GM12874 (cell line): ENCODE measurements around the gene BCKDHB.
A peak's percentile ranks its signal among the peaks of the same experiment; 100 is the strongest.

Experiments used
- CTCF ChIP-seq: IDR thresholded peaks from 2 replicates; pipeline ENCODE4 v1.5.1; 2011; ENCODE audit warnings: low read depth, mild to moderate bottlenecking, control low read depth, low read length, moderate library complexity; ENCODE audit not compliant: insufficient read depth

BCKDHB gene

GRCh38 chr6:80333342-80333741 is 226.9 kb downstream of the BCKDHB start:
- no peak for TF ChIP-seq CTCF

GRCh38 chr6:80335121-80335531 is 228.7 kb downstream of the BCKDHB start:
- no peak for TF ChIP-seq CTCF

GRCh38 chr6:80336911-80337310 is 230.4 kb downstream of the BCKDHB start:
- no peak for TF ChIP-seq CTCF

GRCh38 chr6:80338201-80338836 is 231.8 kb downstream of the BCKDHB start:
- peak; percentile 82 for TF ChIP-seq CTCF

GRCh38 chr6:80339421-80339820 is 232.9 kb downstream of the BCKDHB start:
- TF ChIP-seq CTCF: no peak

- no peak for TF ChIP-seq CTCF
Observed at GRCh38 chr6:80340280-80340679, 233.8 kb downstream of the BCKDHB start.

GRCh38 chr6:80340686-80341085 is 234.2 kb downstream of the BCKDHB start:
- TF ChIP-seq CTCF: no peak
